A549 treated with DMSO at 1 μM for 4 hours (cell line): Measurements from ENCODE around the gene SFMBT2. TPM values are rescaled to one million over a fixed set of nuclear protein-coding genes. Genes with fewer than 3 reads are reported as not detected.

Experiments used
- total RNA-seq: library from RNA; stranded (reverse); fragments of 200-300 nt; extraction: Qiagen RNA extraction; gene quantifications from 5 replicates; pipeline ENCODE4 v1.2.3, GENCODE V29; 2022; ENCODE audit warnings: low read depth

SFMBT2 gene
- 11.4 to 14.9 TPM (median 13.5 TPM) in 5 replicates for total RNA-seq

GRCh38 chr10:7410862-7411670 lies at the start of gene SFMBT2:
TSS of gene SFMBT2 (minus strand) at chr10:7411034. CDS start at chr10:7381898, 29,136 bp downstream.

